ENCODE data around the gene SHROOM4.

- no peak for TF ChIP-seq CTCF (conservative IDR thresholded peaks at IDR 0.05; ENCODE audit: low read length)
- no peak for TF ChIP-seq EZH2phosphoT487 (IDR thresholded peaks at IDR 0.05; ENCODE audit: borderline replicate concordance, low read depth, low read length)
Observed at GRCh38 chrX:50627696-50628095, 186.3 kb downstream of the SHROOM4 start.
